ENCODE results near the gene KRTAP10-2.

KRTAP10-2 gene

GRCh38 chr21:44555200-44555875 is 4.0 kb upstream of the KRTAP10-2 start:
- Histone ChIP-seq H2AFZ (ENCODE audit: low read depth, low read length, severe bottlenecking) (no peak overlapping the region), H3K9me2 (replicated peaks; ENCODE audit: insufficient read depth, low read length) (no peaks in the 10 kb centered on the region), H3K79me2 (ENCODE audit: insufficient read depth, low read length) (no peaks in the 10 kb centered on the region), H3K9me3 (ENCODE audit: insufficient read depth, low read length) (no peaks in the 10 kb centered on the region), H4K20me1 (ENCODE audit: low read depth, low read length) (no peaks in the 10 kb centered on the region), H3K4me2 (ENCODE audit: low read depth, low read length, poor library complexity, severe bottlenecking) (no peak overlapping the region), H3K27ac (ENCODE audit: low read depth, low read length) (no peak overlapping the region), H3K27me3 (ENCODE audit: low read length) (no peaks in the 10 kb centered on the region), H3K4me3 (ENCODE audit: insufficient read depth, low read length, poor library complexity, severe bottlenecking) (no peak overlapping the region), H3K36me3 (ENCODE audit: low read length) (no peaks in the 10 kb centered on the region), H3K9ac (ENCODE audit: low read length) (no peak overlapping the region), H3F3A (ENCODE audit: insufficient read depth) (no peaks in the 10 kb centered on the region)
- TF ChIP-seq EZH2phosphoT487 (conservative IDR thresholded peaks at IDR 0.05; ENCODE audit: low read length) = no peak
- no peak for TF ChIP-seq CTCF (IDR thresholded peaks at IDR 0.05; ENCODE audit: insufficient read depth, low read length, poor library complexity, severe bottlenecking)

- H3K4me3 ChIP-seq (ENCODE audit: insufficient read depth, low read length, poor library complexity, severe bottlenecking) = no peak overlapping the region
- H3K9me2 ChIP-seq (replicated peaks; ENCODE audit: insufficient read depth, low read length) = no peaks in the 10 kb centered on the region
- no peaks in the 10 kb centered on the region for H3K79me2 ChIP-seq (ENCODE audit: insufficient read depth, low read length)
- no peak overlapping the region for H3K4me2 ChIP-seq (ENCODE audit: low read depth, low read length, poor library complexity, severe bottlenecking)
- no peaks in the 10 kb centered on the region for H3K36me3 ChIP-seq (ENCODE audit: low read length)
- H2AFZ ChIP-seq (ENCODE audit: low read depth, low read length, severe bottlenecking) = no peak overlapping the region
- H3F3A ChIP-seq (ENCODE audit: insufficient read depth) = no peaks in the 10 kb centered on the region
- TF ChIP-seq CTCF (IDR thresholded peaks at IDR 0.05; ENCODE audit: insufficient read depth, low read length, poor library complexity, severe bottlenecking) (no peak), EZH2phosphoT487 (conservative IDR thresholded peaks at IDR 0.05; ENCODE audit: low read length) (no peak)
- no peaks in the 10 kb centered on the region for H3K27me3 ChIP-seq (ENCODE audit: low read length)
- H3K9ac ChIP-seq (ENCODE audit: low read length) = no peak overlapping the region
- no peaks in the 10 kb centered on the region for H4K20me1 ChIP-seq (ENCODE audit: low read depth, low read length)
- H3K9me3 ChIP-seq (ENCODE audit: insufficient read depth, low read length) = no peaks in the 10 kb centered on the region
- H3K27ac ChIP-seq (ENCODE audit: low read depth, low read length) = no peak overlapping the region
These were observed 1.4 kb upstream of the KRTAP10-2 start for GRCh38 chr21:44552681-44553080.

- TF ChIP-seq CTCF (IDR thresholded peaks at IDR 0.05; ENCODE audit: insufficient read depth, low read length, poor library complexity, severe bottlenecking) (no peak), EZH2phosphoT487 (conservative IDR thresholded peaks at IDR 0.05; ENCODE audit: low read length) (no peak)
- Histone ChIP-seq H3K9me2 (replicated peaks; ENCODE audit: insufficient read depth, low read length) (no peaks in the 10 kb centered on the region), H3K9me3 (ENCODE audit: insufficient read depth, low read length) (no peaks in the 10 kb centered on the region), H2AFZ (ENCODE audit: low read depth, low read length, severe bottlenecking) (no peak overlapping the region), H3K4me3 (ENCODE audit: insufficient read depth, low read length, poor library complexity, severe bottlenecking) (no peak overlapping the region), H3K36me3 (ENCODE audit: low read length) (no peaks in the 10 kb centered on the region), H3F3A (ENCODE audit: insufficient read depth) (no peaks in the 10 kb centered on the region), H3K27me3 (ENCODE audit: low read length) (no peaks in the 10 kb centered on the region), H3K27ac (ENCODE audit: low read depth, low read length) (no peak overlapping the region), H3K9ac (ENCODE audit: low read length) (no peak overlapping the region), H4K20me1 (ENCODE audit: low read depth, low read length) (no peaks in the 10 kb centered on the region), H3K79me2 (ENCODE audit: insufficient read depth, low read length) (no peaks in the 10 kb centered on the region), H3K4me2 (ENCODE audit: low read depth, low read length, poor library complexity, severe bottlenecking) (no peak overlapping the region)
These were observed 831 bp upstream of the KRTAP10-2 start for GRCh38 chr21:44552136-44552535.
